Stimulated activated CD4-positive, alpha-beta T cell treated with anti-CD3 and anti-CD28 coated beads, Interleukin-12 subunit alpha, Interleukin-12 subunit beta, amount 100 ng/mL, for 48 hours (primary cell): ENCODE data around the gene OSER1.

Source experiments
- DNase-seq, 3 donors: peaks; one replicate each; pipeline ENCODE4 v3.0.0-alpha.2; 2020; ENCODE audit warnings: low read depth in 2 of 3, low spot score in 1 of 3

Gene OSER1

GRCh38 chr20:44180814-44181213 lies 29.8 kb downstream of the OSER1 start:
- DNase-seq = no peak

DNA sequence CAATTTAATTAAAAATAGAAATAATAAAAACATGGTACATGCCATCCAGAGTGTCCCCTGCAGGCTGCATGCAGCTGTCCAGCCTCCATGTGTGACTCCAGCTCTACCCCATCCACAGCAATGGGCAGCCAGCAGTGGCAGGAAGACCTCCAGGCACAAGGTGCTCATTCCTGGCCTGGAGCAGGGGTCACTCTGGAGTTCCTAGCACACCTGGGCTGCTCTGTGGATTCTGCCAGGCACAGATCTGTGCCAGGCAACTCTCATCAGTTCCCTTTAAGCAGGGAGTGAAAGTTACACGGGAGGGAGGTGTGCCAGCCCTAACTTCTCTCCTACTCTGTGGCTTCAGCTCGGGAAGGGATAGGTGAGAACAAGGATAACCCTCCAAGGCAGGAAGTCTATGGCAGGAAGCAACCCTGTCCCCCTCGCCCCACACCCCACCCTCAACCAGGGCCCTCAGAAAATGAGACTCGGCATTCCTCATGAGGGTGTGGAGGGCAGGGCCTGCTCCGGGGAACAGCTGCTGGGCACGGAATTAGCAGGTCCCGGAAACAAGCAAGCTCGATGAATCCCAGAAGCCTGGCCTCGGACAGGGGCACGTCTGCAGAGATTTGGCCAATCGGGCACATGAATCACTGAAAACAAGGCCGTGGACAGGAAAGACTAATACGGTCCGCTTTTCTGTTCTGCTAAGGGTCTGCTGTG lies 33.6 kb downstream of the OSER1 start:
- DNase-seq = no peak

DNA sequence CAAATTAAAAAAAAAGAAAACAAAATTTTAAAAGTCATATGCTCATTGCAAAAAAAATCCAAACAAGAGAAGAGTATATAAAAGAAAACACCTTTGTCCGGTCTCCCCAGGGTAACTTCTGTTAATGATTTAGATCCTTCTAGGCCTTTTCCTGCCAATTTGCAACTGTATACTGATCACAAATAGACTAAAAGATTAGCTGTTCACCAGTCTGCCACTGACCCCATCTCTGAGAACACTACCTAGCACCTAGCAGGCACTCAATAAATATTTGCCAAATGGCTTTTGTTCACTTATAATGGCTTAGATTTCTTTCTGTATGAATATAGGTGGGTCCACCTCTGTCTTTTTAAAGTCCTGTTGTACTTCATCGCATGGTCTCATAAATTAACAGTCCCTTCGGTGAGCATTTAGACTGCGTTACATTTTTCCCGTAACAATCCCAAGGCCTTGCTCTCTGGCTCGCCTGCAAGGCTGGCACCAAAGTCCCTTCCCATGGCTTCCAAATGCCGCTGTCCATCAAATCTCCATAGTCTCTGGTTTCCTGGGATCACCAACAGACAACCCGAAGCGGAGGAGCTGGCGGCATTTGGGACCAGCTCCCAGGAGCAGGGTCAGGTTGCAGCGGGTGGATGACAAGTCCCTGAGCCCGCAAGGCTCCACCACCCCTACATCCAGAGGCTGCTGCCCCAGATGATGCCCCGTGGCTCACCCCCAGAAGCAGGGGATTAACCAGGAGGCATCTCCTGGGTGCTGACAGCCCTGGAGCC lies 35.4 kb downstream of the OSER1 start:
- no peak for DNase-seq

DNA sequence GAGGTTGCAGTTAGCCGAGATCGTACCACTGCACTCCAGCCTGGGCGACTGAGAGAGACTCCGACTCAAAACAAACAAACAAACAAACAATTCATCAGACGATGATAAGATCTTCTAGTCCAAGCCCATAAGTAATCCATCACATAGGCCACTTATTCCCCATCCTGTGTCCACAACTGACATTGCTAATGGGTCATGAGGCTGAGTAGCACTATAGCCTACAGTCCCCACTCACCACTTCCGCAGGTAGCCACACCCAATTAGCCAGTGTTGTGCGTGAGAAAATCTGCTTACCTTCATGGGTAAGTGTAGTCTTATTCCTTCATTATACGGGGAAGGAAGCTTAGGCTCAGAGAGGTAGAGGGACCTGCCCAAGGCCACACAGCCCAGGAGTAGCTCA lies 36.7 kb downstream of the OSER1 start:
- no peak for DNase-seq

GRCh38 chr20:44173116-44173515 lies 37.5 kb downstream of the OSER1 start:
- no peak for DNase-seq

- DNase-seq = no peak
These were observed 38.0 kb downstream of the OSER1 start for GRCh38 chr20:44172572-44172950.

DNA sequence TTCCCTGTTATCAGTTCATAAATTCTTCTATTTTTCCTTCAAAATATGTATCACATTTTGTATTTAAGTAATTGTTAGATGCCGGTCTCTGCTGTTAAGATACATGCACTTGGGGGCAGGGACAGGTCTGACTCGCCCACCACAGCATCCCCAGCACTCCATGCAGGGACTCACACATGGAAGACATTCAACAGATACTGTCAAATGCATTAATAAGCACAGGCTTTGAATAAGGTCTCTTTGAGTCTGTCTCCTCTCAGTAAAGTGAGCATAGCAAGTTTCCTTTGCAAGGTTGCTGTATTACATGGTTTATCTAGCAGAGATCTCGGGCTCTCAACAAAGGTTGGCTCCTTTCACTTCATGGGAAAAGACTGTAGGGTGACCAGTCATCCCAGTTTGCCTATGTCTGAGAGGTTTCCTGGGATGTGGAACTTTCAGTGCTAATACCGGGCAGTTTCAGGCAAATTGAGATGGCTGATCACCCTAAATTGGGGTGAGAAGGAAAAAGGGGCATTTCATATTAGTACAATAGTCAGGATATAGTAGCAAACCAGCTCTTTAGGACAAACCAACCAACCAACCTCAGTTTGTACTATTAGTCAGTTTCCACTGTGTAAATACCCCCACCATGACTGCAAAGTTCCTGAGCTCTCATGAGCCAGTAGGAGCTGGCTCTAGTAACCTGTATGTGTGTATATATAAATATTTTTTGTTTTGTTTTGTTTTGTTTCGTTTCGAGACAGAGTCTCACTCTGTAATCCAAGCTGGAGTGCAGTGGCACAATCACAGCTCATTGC lies 38.6 kb downstream of the OSER1 start:
- DNase-seq = no peak

- DNase-seq = no peak
These were observed 39.7 kb downstream of the OSER1 start for GRCh38 chr20:44170816-44171410.

- no peak for DNase-seq
These were observed 42.8 kb downstream of the OSER1 start for GRCh38 chr20:44167736-44168135.

GRCh38 chr20:44166477-44166876 lies 44.1 kb downstream of the OSER1 start:
- DNase-seq = no peak

DNA sequence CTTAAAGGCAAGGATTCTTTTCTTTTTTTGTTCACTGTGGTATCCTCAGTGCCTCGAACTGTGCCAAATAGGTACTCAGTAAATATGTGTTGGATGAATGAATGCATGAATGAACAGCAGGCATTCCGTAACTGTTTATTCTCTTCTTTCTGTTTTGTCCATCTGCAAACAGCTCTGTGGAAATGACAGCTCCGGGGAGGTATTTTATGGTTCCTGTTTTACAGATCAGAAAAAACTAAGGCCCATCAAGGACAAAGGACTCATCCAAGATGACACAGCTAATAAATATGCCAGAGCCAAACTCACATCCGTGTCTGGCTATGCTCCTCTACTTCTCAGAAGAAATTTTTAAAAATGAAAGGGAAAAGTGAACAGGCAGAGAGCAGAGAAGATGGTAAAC lies 44.6 kb downstream of the OSER1 start:
- no peak for DNase-seq

- DNase-seq = no peak
These were observed 50.4 kb downstream of the OSER1 start for GRCh38 chr20:44160133-44160532.

DNA sequence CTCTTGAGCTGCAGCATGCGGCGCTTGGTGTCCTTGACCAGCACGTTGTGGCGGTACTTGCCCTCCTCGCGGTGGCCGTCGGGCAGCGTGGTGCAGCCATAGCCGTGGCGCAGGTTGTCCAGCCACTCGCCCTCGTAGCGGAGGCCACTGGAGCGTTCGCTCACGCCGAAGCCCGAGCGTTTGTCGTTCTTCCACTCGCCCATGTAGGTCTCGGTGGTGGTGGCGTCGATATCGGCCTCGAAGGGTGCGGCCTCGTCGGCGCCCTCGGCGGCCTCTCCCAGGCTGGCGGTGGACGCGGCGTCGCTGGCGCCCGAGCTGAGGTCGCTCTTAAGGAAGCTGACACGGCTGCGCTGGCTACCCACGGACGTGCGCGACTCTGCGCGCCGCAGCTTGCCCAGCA lies 50.9 kb downstream of the OSER1 start:
- DNase-seq = no peak

DNA sequence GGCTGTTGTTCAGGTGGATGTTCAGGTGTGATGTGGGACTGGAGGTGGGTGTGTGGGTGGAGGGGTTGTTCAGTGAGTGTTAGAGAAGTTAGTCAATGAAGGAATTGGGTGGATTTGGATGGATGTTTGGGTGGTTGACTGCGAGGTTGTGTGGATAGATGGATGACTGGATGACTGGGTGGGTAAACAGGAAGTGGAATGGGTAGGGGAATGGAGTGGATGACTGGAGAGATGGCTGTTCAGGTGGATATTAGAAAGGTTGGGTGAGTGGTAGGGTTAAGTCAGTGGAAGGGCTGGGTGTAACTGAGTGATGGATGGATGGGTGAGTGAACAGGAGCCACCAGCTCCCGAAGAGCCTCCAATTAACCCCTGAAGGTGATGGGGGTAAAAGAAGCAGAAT lies 51.4 kb downstream of the OSER1 start:
- no peak for DNase-seq

DNA sequence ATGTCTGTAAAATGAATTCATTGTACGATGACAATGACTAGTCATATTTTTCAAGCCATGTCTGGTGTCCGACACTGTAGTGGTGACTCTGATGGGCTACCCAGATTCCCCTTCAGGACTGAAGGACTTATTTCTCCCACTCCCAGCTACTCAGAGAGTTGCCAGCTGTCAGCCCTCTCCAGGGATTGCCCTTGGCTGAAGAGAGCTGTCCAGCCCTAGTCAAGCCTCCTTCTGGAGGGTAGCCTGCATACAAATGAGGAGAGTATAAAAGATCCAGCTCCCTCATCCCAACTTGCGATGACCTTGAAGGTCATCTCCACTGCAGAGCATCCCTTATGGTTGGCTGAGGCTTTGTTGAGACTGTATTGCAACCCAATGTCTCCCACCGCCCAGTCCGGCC lies 53.5 kb downstream of the OSER1 start:
- no peak for DNase-seq

DNA sequence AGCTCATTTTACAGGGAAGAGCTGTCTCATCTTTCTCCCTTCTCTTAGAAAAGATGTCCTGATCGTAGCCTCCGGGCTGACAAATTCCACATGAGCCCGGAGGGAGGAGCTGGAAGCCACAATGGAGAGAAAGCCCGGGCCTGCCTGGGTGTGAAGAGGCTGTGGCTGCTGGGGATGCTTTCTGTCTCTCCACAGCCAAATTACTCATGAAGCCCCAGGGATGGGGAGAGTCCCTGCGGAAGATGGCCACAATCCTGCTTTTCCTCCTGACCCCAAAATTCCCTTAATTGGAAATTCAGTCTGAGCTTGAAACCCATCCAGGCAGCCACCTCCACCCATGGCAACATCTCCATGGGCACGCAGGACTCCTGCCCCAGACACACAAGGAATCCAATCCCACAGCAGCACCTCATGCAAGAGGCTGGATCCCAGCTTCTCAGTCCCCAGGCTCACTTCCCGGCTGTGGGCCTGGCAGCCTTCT lies 56.0 kb downstream of the OSER1 start:
- no peak for DNase-seq

DNA sequence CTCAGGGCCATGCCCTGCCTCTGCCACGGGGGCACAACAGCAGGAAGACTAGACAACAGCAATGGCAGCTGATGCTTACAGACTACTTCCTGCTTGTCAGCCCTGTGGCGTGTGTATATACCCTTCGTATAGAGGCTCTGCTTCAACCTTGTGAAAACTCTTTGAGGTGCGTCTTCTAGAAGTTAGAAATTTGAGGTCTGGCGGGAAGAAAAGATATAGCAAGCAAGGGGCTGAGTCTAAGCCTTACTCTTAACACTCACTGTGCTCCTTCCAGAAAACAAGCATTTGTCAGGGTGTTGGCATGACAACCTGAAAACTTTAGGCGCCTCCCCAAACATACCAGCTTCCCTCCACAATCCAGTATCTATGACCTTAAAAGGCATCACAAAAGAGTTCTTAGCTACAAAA lies 56.9 kb downstream of the OSER1 start:
- no peak for DNase-seq

GRCh38 chr20:44151621-44152416 lies 58.8 kb downstream of the OSER1 start:
- DNase-seq = no peak

DNA sequence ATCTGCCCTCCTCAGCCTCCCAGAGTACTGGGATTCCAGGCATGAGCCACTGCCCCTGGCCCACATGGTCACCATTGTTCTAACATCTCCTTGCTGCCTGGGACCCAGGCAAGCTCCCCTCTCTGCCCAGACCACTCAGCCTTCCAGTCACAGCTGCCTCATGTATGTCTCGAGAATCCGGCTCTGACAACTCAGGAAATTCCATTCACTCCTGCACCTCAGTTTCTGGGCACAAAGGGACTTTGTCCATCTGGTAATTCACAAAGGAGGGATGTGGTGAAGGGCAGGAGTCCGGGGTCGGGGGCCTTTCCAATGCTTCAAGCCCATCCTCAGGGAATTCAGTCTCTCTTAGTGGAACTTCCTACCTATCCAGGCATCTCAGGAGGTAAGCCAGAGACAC lies 64.3 kb downstream of the OSER1 start:
- no peak for DNase-seq
